ENCODE results near the gene IL1RN. TPM values are rescaled to one million over a fixed set of nuclear protein-coding genes. Genes with fewer than 3 reads are reported as not detected.

Gene IL1RN, protein sequence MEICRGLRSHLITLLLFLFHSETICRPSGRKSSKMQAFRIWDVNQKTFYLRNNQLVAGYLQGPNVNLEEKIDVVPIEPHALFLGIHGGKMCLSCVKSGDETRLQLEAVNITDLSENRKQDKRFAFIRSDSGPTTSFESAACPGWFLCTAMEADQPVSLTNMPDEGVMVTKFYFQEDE
- 203 TPM for total RNA-seq

GRCh38 chr2:113126845-113127645 is at the start of gene IL1RN:
IL1RN (plus strand) TSS chr2:113127598; CDS start chr2:113127625, 27 bp downstream.
- Histone ChIP-seq H3K27me3 (ENCODE audit: insufficient read depth, low read length) (no peaks in the 10 kb centered on the region), H3K4me1 (ENCODE audit: insufficient read depth, low read length) (peaks cover 68% of the 10 kb centered on the region), H3K4me3 (ENCODE audit: low read length) (peak within 1 kb of the TSS; percentile 77), H3K9me3 (ENCODE audit: low read depth, low read length) (no peaks in the 10 kb centered on the region)

DNA sequence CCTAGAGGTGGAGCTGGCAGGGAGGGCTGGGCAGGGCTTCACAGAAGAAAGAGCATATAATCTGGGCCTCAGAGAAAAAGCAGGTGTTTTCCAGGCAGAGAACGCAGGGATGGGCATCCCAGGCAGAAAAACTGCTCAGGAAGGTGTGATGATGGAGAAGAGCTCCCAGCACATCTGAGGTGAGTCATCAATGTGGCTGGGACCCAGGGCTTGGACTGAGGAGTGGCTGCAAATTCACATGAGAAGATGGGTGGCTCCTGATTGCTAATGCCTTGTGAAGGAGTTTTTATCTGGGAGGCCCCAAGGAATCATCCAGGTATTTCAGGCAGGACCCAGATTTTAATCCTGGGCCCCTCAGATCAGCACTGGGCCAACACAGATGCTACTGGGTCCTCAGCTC is 49.5 kb upstream of the IL1RN start:
- Histone ChIP-seq H3K9me3 (ENCODE audit: low read depth, low read length) (no peaks in the 10 kb centered on the region), H3K4me1 (ENCODE audit: insufficient read depth, low read length) (no peaks in the 10 kb centered on the region), H3K27me3 (ENCODE audit: insufficient read depth, low read length) (no peaks in the 10 kb centered on the region), H3K4me3 (ENCODE audit: low read length) (no peak overlapping the region)

DNA sequence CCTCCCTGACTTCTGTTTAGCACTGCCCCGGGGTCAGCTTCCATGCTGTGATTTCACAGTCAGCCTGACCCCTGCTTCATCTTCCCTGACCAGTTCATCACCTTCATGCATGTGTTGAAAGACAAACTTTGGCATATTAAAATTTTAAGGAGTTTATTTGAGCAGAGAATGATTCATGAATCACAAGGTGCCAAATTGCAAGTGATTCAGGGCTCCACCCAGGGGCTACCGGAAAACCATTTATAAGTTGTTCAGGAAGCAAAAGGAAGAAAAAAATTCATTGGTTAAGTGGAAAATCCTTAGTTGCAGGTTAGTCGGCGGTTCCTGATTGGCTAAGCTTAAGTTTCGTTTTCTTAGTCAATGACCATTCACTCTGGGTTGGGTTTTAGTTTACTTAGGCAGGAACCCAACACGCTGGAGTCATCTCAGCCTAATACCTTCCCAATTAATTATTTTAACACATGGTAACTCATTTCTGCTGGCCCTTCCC is 49.0 kb upstream of the IL1RN start:
- no peaks in the 10 kb centered on the region for H3K4me1 ChIP-seq (ENCODE audit: insufficient read depth, low read length)

GRCh38 chr2:113079131-113079530 is 48.3 kb upstream of the IL1RN start:
- Histone ChIP-seq H3K9me3 (ENCODE audit: low read depth, low read length) (no peaks in the 10 kb centered on the region), H3K4me1 (ENCODE audit: insufficient read depth, low read length) (no peaks in the 10 kb centered on the region), H3K4me3 (ENCODE audit: low read length) (no peak overlapping the region), H3K27me3 (ENCODE audit: insufficient read depth, low read length) (no peaks in the 10 kb centered on the region)

More for the DNA sequence above, 49.0 kb upstream of the IL1RN start:
- Histone ChIP-seq H3K27me3 (ENCODE audit: insufficient read depth, low read length) (no peaks in the 10 kb centered on the region), H3K4me3 (ENCODE audit: low read length) (no peak overlapping the region), H3K9me3 (ENCODE audit: low read depth, low read length) (no peaks in the 10 kb centered on the region)

GRCh38 chr2:113080134-113080533 is 47.3 kb upstream of the IL1RN start:
- no peaks in the 10 kb centered on the region for H3K4me1 ChIP-seq (ENCODE audit: insufficient read depth, low read length)
- H3K9me3 ChIP-seq (ENCODE audit: low read depth, low read length), result no peaks in the 10 kb centered on the region
- H3K4me3 ChIP-seq (ENCODE audit: low read length), result no peak overlapping the region
- H3K27me3 ChIP-seq (ENCODE audit: insufficient read depth, low read length), result no peaks in the 10 kb centered on the region

DNA sequence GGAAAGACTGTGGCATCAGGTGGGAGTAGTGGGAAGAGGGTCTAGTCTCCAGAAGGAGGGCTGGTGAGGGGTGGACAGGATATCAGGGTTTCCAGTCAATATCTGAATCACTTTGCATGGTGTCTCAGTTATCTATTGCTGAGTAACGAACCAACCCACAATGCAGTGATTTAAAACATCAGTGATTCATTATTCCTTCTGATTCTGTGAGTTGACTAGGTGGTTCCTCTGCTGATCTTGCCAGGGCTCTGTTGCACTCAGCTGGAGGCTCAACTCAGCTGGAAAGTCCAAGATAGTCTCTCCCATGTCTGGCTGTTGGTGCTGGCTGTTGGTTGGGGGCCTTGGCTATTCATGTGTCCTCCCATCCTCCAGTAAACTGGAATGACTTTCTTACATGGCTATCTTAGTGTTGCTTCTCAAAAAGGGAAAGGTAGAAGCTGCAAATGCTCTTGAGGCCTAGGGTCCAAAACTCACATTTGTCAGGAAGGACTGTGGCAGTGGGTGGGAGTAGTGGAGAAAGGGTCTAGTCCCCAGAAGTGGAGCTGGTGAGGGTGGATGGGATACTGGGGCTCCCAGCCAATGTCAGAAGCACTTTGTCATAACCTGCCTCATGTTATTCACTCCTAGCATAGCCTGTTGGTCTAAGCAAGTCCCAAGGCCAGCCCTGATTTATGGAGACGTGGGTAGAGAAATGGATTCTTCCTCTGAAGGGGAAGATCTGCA is 45.7 kb upstream of the IL1RN start:
- H3K4me1 ChIP-seq (ENCODE audit: insufficient read depth, low read length), result no peaks in the 10 kb centered on the region
- H3K9me3 ChIP-seq (ENCODE audit: low read depth, low read length), result no peaks in the 10 kb centered on the region
- H3K27me3 ChIP-seq (ENCODE audit: insufficient read depth, low read length), result no peaks in the 10 kb centered on the region
- H3K4me3 ChIP-seq (ENCODE audit: low read length), result no peak overlapping the region

- no peak overlapping the region for H3K4me3 ChIP-seq (ENCODE audit: low read length)
- no peaks in the 10 kb centered on the region for H3K9me3 ChIP-seq (ENCODE audit: low read depth, low read length)
- H3K4me1 ChIP-seq (ENCODE audit: insufficient read depth, low read length), result no peaks in the 10 kb centered on the region
- H3K27me3 ChIP-seq (ENCODE audit: insufficient read depth, low read length), result no peaks in the 10 kb centered on the region
These were observed 44.1 kb upstream of the IL1RN start for GRCh38 chr2:113083296-113083695.

- Histone ChIP-seq H3K27me3 (ENCODE audit: insufficient read depth, low read length) (no peaks in the 10 kb centered on the region), H3K9me3 (ENCODE audit: low read depth, low read length) (no peaks in the 10 kb centered on the region), H3K4me1 (ENCODE audit: insufficient read depth, low read length) (peaks cover under 1% of the 10 kb centered on the region)
These were observed 43.0 kb upstream of the IL1RN start for GRCh38 chr2:113084249-113085000.

DNA sequence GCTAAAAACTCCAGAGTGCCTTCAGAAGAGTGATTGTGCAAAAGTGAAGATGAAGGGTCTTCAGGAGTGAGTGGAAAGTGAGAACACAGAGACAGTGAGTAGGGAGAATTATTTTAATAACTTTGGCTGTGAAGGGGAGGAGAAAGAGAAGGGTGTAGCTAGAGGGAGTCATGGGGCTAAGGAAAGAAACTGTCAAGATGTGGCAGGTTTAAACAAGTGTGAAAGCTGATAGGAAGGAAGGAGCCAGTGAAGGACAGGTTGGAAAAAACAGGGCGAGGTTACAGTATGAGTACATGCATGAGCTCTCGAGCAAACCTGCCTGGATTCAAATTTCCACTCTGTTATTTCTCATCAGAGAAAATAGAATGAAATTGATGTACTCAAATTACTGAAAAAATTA is 41.9 kb upstream of the IL1RN start:
- H3K9me3 ChIP-seq (ENCODE audit: low read depth, low read length), result no peaks in the 10 kb centered on the region
- no peaks in the 10 kb centered on the region for H3K27me3 ChIP-seq (ENCODE audit: insufficient read depth, low read length)
- H3K4me3 ChIP-seq (ENCODE audit: low read length), result no peak overlapping the region
- H3K4me1 ChIP-seq (ENCODE audit: insufficient read depth, low read length), result peaks cover 11% of the 10 kb centered on the region

More at GRCh38 chr2:113084249-113085000, 43.0 kb upstream of the IL1RN start:
- no peak overlapping the region for H3K4me3 ChIP-seq (ENCODE audit: low read length)

GRCh38 chr2:113088213-113088992 is 39.0 kb upstream of the IL1RN start:
- H3K4me1 ChIP-seq (ENCODE audit: insufficient read depth, low read length), result peaks cover 11% of the 10 kb centered on the region
- H3K9me3 ChIP-seq (ENCODE audit: low read depth, low read length), result no peaks in the 10 kb centered on the region
- no peaks in the 10 kb centered on the region for H3K27me3 ChIP-seq (ENCODE audit: insufficient read depth, low read length)
- H3K4me3 ChIP-seq (ENCODE audit: low read length), result no peak overlapping the region

DNA sequence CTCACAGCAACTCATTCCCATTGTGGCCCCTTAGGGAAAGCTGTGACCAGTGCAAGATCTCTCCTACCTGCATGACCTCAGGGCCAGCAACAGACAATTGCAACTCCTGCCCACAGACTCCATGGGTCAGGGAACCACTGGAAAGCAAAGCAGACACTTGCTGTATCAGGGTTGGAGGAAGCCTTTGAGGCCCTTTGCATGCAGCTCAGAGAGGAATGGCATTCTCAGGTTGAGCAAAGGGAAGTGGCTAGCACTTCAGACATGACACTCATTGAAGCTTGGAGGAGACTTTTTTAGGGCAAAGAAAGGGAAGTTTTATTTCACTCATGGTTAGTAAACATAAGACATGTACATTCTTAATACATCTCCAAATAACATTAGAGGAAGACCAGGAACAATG is 37.5 kb upstream of the IL1RN start:
- Histone ChIP-seq H3K9me3 (ENCODE audit: low read depth, low read length) (peaks cover 4% of the 10 kb centered on the region), H3K4me1 (ENCODE audit: insufficient read depth, low read length) (peaks cover 11% of the 10 kb centered on the region), H3K27me3 (ENCODE audit: insufficient read depth, low read length) (no peaks in the 10 kb centered on the region), H3K4me3 (ENCODE audit: low read length) (no peak overlapping the region)

- H3K27me3 ChIP-seq (ENCODE audit: insufficient read depth, low read length), result no peaks in the 10 kb centered on the region
- H3K9me3 ChIP-seq (ENCODE audit: low read depth, low read length), result peaks cover 9% of the 10 kb centered on the region
- H3K4me1 ChIP-seq (ENCODE audit: insufficient read depth, low read length), result peaks cover 11% of the 10 kb centered on the region
- H3K4me3 ChIP-seq (ENCODE audit: low read length), result no peak overlapping the region
These were observed 36.0 kb upstream of the IL1RN start for GRCh38 chr2:113091231-113091896.

DNA sequence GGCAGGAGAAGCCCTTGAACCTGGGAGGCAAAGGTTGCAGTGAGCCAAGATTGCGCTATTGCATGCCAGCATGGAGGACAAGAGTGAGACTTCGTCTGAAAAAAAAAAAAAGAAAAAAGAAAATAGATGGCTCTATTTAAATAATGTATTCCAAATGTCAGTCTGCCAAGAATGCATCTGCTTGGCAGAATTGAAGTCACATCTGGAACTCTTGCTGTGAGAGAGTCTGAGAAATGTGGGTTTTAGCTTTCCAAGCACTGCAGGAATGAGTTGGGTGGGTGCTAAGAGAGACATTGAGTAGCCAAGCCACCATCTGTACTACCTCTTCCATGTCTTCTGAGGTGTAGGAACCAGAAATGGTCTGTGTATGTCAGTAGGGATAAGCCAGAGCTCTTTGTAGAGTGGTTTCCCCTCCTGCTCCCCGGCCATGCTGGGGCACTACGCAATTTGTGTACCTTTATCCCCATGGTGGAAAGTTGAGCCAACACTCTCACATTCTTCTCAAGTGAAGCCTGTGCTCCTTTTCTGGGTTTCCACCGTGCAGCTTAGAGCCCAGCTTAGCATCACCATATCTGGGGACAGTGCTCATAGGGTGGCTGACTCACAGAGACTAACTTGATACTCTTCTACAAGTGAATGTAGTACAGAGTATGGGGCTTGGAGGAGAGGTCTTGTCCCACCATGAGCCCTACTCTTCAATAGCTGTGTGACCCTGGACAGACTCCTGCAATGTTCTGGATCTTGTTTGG is 34.4 kb upstream of the IL1RN start:
- Histone ChIP-seq H3K4me3 (ENCODE audit: low read length) (no peak overlapping the region), H3K27me3 (ENCODE audit: insufficient read depth, low read length) (no peaks in the 10 kb centered on the region), H3K4me1 (ENCODE audit: insufficient read depth, low read length) (peaks cover 12% of the 10 kb centered on the region), H3K9me3 (ENCODE audit: low read depth, low read length) (peaks cover 9% of the 10 kb centered on the region)

Measured in mononuclear cell (primary cell).